GM18526 (cell line): ENCODE measurements around the gene PALLD.

Experiments
- POLR2A ChIP-seq: IDR thresholded peaks from 3 replicates; pipeline ENCODE4 v1.6.1; 2011; ENCODE audit not compliant: insufficient read length; ENCODE audit errors: extremely low read depth

Gene PALLD

GRCh38 chr4:168487282-168488035 lies 9.4 kb upstream of the PALLD start:
- TF ChIP-seq POLR2A = no peak

GRCh38 chr4:168488869-168489274 lies 8.0 kb upstream of the PALLD start:
- TF ChIP-seq POLR2A = no peak

DNA sequence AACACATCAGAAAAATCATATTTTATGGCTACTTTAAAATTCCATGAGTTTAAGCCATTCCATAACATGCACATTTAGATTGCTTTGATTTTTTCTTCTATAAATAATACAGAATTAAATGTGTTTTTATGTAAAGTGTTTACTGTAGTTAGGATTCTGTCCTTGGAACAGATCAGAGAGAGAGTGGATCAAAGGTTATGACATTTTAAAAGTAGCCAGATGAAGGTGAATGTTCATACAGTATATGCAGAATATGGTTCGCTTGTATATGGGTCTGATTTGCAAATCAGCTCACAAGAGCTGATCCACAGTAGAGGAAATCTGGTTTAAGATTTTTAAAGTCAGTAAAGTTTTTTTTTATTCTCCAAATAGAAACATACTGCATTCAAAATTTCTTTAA lies 7.2 kb upstream of the PALLD start:
- TF ChIP-seq POLR2A = no peak

- TF ChIP-seq POLR2A = no peak
Observed at GRCh38 chr4:168490711-168491110, 6.1 kb upstream of the PALLD start.

DNA sequence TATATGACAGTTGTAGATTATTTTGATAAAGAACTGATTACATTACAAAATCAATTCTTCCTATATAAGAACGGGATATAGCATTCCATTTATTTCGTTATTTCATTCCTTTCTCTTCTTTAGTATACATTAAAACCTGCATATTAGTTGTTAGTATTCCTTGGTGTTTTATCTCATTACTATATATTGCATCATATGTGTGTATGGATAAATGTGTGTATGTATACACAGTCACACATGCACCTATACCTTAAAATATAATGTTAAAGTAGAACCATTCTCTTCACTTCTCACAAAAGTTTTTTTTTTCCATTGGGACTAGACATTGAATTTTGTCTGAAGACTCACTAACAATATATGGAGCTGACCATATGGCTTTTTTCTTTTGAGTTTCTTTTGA lies 5.3 kb upstream of the PALLD start:
- no peak for TF ChIP-seq POLR2A

DNA sequence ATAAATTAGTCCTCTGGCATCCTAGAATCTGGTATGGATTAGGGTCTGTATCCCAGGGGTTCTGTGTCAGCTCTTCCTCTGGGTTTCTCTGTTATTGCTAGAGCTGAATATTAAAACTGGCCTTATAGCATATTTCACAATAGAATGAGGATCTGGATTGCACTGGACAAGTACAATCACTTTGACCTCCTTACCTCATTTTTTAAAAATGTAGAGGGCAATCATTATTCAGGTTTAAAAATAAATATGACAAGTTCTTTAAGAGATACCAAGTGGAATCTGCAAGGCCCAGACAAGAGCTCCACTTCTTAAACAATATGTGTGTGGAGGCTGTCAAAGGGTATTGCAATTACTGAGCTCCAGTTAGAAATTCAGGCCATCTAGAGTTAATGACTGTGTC lies 1.4 kb downstream of the PALLD start:
- TF ChIP-seq POLR2A = no peak

DNA sequence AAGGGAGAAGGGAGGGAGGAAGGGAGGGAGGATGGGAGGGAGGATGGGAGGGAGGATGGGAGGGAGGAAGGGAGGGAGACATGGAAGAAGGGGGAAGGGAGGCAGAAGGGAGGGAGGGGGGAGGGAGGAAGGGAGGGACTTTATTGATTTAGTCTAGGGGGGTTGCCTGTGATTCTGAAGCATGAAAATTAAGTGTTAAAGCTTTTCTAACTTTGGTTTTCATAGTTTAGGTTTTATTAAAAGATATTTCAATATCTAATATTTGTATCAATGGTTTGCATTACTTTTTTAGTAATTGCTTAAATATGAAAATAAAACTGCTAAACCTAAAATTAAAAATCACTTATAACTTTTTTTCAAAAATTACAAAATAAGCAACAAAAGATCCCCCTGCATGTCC lies 2.4 kb downstream of the PALLD start:
- no peak for TF ChIP-seq POLR2A

GRCh38 chr4:168501407-168501806 lies 4.6 kb downstream of the PALLD start:
- TF ChIP-seq POLR2A = no peak

DNA sequence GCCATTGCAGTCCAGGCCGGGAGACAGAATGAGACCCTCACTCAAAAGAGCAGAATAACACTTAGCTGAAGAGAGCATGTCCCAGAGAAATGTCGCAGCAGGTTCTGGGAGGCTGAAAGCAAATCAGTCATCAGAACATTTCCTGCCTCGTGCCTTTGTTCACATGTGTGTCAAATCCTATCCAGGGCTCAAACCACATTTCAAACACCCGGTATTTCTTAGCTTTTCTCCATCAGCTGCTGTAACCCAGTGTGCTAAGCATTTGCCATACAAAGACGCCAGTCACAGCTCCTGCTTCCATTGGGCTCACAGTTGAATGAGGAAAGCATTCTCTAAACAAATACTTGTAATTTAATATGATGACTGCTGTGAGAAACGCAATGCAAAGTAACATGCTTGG lies 6.0 kb downstream of the PALLD start:
- TF ChIP-seq POLR2A = no peak

DNA sequence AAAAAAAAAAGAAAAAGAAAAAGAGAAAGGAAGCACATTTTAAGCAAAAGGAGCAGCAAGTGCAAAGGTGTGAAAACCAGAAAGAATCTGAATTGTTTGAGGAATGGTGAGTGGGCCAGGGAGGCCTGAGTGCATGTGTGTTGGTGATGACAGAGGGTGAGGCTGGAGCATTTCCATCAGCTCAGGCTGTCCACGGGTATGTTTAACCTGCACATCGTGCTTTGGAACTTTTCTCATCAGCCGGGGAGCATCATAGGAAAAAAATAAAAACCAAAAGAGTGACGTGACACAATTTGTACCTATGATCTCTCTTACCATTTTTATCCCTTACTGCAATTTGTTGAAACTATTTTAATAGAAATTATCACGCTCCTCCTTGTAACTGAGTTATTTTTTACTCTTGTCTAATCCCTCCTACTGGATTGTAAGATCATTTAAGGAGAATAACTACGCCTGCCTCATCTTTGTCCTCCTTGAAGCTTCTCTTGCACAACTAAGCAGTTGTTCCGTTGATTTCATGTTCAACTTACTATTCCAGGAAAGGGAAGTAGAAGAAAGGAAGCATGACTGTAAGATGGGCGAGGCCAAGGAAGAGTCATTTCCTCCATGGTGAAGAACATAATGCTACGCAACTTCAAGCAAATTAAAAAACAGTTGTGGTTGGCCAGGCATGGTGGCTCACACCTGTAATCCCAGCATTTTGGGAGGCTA lies 7.0 kb downstream of the PALLD start:
- TF ChIP-seq POLR2A = no peak

GRCh38 chr4:168504526-168504925 lies 7.7 kb downstream of the PALLD start:
- TF ChIP-seq POLR2A = no peak

- TF ChIP-seq POLR2A = no peak
Observed at GRCh38 chr4:168506014-168506413, 9.2 kb downstream of the PALLD start.

- TF ChIP-seq POLR2A = no peak
Observed at GRCh38 chr4:168507178-168507815, 10.4 kb downstream of the PALLD start.

- no peak for TF ChIP-seq POLR2A
Observed at GRCh38 chr4:168508683-168509082, 11.8 kb downstream of the PALLD start.

GRCh38 chr4:168509786-168510185 lies 12.9 kb downstream of the PALLD start:
- no peak for TF ChIP-seq POLR2A

- no peak for TF ChIP-seq POLR2A
Observed at GRCh38 chr4:168511780-168512489, 15.1 kb downstream of the PALLD start.

DNA sequence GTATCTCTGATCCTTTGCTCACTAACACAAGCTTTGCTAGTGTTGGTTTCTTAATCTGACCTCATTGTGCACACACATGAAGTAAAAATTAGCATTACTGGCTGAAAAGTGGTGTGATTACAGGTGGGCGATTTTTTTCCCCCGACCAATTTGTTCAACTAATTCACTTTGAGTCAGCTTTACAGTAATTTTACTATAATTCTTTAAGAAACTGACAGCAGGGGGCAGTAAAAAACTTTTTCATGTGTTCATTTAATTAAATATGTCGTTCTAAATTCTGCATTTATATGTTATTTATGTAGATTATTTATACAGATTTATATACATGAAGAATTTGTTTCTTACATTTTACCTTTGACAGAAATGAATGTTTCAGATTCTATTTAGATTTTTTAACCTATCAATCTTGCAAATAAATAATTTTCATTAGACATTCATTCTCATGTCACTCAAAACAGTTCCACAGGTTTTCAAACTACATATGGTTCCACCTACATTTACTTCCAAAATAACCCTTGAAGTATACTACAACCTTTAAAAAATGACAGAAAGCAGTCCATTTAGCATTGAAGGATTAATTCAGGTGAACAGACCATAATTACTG lies 17.5 kb downstream of the PALLD start:
- no peak for TF ChIP-seq POLR2A
